Inflammatory macrophage treated with lipopolysaccharide for 1 hour (primary cell): ENCODE measurements around the gene HFE.

Experiments used
- DNase-seq, 2 donors: peaks; one replicate each; pipeline ENCODE4 v3.0.0-alpha.2; 2020 to 2022

HFE gene

DNA sequence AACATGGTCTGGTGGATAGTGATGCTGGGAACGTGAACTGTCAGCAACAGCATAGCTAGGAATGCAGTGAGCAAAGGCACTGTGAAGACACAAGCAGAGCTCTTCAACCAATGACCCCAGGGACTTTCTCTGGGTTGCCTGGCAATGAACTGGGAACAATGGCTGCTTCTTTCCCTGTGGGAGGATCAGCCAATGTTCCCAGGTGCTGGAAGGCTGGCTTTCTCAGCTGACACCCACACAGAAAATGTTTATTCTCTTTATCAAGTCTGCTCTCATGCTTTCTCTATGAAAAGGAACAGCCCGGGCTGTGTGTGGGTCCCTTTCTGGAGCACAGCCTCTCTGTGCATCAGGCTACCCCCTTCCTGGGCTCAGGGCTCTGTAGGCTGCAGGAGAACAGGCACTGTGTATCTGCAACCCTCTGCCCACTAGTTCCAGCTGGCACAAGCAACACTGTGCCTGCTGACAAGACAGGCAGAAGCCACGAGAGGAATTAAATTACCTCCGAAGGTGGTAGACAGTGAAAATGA lies 54.2 kb downstream of the HFE start:
- DNase-seq, result no peak

GRCh38 chr6:26142026-26142425 lies 54.8 kb downstream of the HFE start:
- DNase-seq, result no peak
